ENCODE data around the gene TANK. TPM values are rescaled to one million over a fixed set of nuclear protein-coding genes. Genes with fewer than 3 reads are reported as not detected.

Gene TANK
- total RNA-seq, result 100 to 1,000 TPM; 118 to 126 TPM

- Mint-ChIP-seq H3K36me3 (ENCODE audit: low read depth) (peaks cover 62% of the 10 kb centered on the region), H3K27ac (peak within 1 kb of the TSS; percentile 98), H3K27me3 (no peaks in the 10 kb centered on the region), H3K4me1 (peaks cover 52% of the 10 kb centered on the region), H3K9me3 (no peaks in the 10 kb centered on the region), H3K4me3 (peak within 1 kb of the TSS; percentile 96)
- ChIA-PET CTCF (interaction anchor here (1.1 kb wide), 1 partner anchor 8 kb away, joined by 3 read pairs; no protein-coding TSS in a partner anchor), POLR2A (interaction anchor here (0.6 to 2.7 kb wide), 16 partner anchors 9 to 148 kb away, joined by 3 to 17 read pairs (median 5); partner anchors contain the start of gene PSMD14)
- peak; percentile 94 for DNase-seq
Observed at GRCh38 chr2:161160226-161161073, at the start of gene TANK. TANK (plus strand) TSS chr2:161160428; CDS start chr2:161179663, 19,235 bp downstream.

GRCh38 chr2:161111531-161111930 is 48.7 kb upstream of the TANK start:
- H3K4me3 Mint-ChIP-seq, result no peak overlapping the region
- peaks cover 2% of the 10 kb centered on the region for H3K27me3 Mint-ChIP-seq
- H3K4me1 Mint-ChIP-seq, result no peaks in the 10 kb centered on the region
- DNase-seq, result no peak
- ChIA-PET CTCF (interaction anchor here (0.8 to 1.2 kb wide), 2 partner anchors 8 to 25 kb away, joined by 3 to 5 read pairs; no protein-coding TSS in a partner anchor), POLR2A (interaction anchor here (2.5 kb wide), 1 partner anchor 25 kb away, joined by 6 read pairs; no protein-coding TSS in a partner anchor)
- H3K9me3 Mint-ChIP-seq, result no peaks in the 10 kb centered on the region
- no peak overlapping the region for H3K27ac Mint-ChIP-seq
- no peaks in the 10 kb centered on the region for H3K36me3 Mint-ChIP-seq (ENCODE audit: low read depth)

- Mint-ChIP-seq H3K36me3 (ENCODE audit: low read depth) (no peaks in the 10 kb centered on the region), H3K27ac (no peak overlapping the region), H3K4me1 (no peaks in the 10 kb centered on the region), H3K9me3 (no peaks in the 10 kb centered on the region), H3K27me3 (peaks cover 5% of the 10 kb centered on the region), H3K4me3 (no peak overlapping the region)
- POLR2A ChIA-PET, result interaction anchor here (2.5 kb wide), 1 partner anchor 23 kb away, joined by 6 read pairs; no protein-coding TSS in a partner anchor
- CTCF ChIA-PET, result interaction anchor here (1.4 kb wide), 1 partner anchor 8 kb away, joined by 9 read pairs; no protein-coding TSS in a partner anchor
- DNase-seq, result no peak
Observed at GRCh38 chr2:161112908-161113307, 47.3 kb upstream of the TANK start.

- POLR2A ChIA-PET, result no interaction called here
- CTCF ChIA-PET, result interaction anchor here (1.4 kb wide), 1 partner anchor 9 kb away, joined by 9 read pairs; no protein-coding TSS in a partner anchor
- H3K27me3 Mint-ChIP-seq, result peaks cover 5% of the 10 kb centered on the region
- H3K4me1 Mint-ChIP-seq, result no peaks in the 10 kb centered on the region
- no peaks in the 10 kb centered on the region for H3K36me3 Mint-ChIP-seq (ENCODE audit: low read depth)
- no peak overlapping the region for H3K4me3 Mint-ChIP-seq
- no peaks in the 10 kb centered on the region for H3K9me3 Mint-ChIP-seq
- no peak overlapping the region for H3K27ac Mint-ChIP-seq
- no peak for DNase-seq
Observed at GRCh38 chr2:161113693-161114575, 46.3 kb upstream of the TANK start.

GRCh38 chr2:161115205-161115604 is 45.0 kb upstream of the TANK start:
- Mint-ChIP-seq H3K4me1 (no peaks in the 10 kb centered on the region), H3K27me3 (peaks cover 5% of the 10 kb centered on the region), H3K27ac (no peak overlapping the region), H3K4me3 (no peak overlapping the region), H3K9me3 (no peaks in the 10 kb centered on the region), H3K36me3 (ENCODE audit: low read depth) (no peaks in the 10 kb centered on the region)
- POLR2A ChIA-PET, result interaction anchor here (1.2 kb wide), 1 partner anchor 9 kb away, joined by 3 read pairs; no protein-coding TSS in a partner anchor
- no peak for DNase-seq
- CTCF ChIA-PET, result no interaction called here

GRCh38 chr2:161115605-161116380 is 44.4 kb upstream of the TANK start:
- Mint-ChIP-seq H3K4me1 (no peaks in the 10 kb centered on the region), H3K9me3 (no peaks in the 10 kb centered on the region), H3K4me3 (no peak overlapping the region), H3K36me3 (ENCODE audit: low read depth) (no peaks in the 10 kb centered on the region), H3K27me3 (peaks cover 5% of the 10 kb centered on the region), H3K27ac (no peak overlapping the region)
- CTCF ChIA-PET, result no interaction called here
- POLR2A ChIA-PET, result interaction anchor here (1.2 kb wide), 1 partner anchor 9 kb away, joined by 3 read pairs; no protein-coding TSS in a partner anchor
- DNase-seq, result no peak

GRCh38 chr2:161116509-161116908 is 43.7 kb upstream of the TANK start:
- Mint-ChIP-seq H3K36me3 (ENCODE audit: low read depth) (no peaks in the 10 kb centered on the region), H3K4me1 (no peaks in the 10 kb centered on the region), H3K9me3 (no peaks in the 10 kb centered on the region), H3K27me3 (peaks cover 5% of the 10 kb centered on the region), H3K27ac (no peak overlapping the region), H3K4me3 (no peak overlapping the region)
- CTCF ChIA-PET, result interaction anchor here (1.0 kb wide), 1 partner anchor 53 kb away, joined by 5 read pairs; no protein-coding TSS in a partner anchor
- DNase-seq, result no peak
- POLR2A ChIA-PET, result no interaction called here

GRCh38 chr2:161117506-161117905 is 42.7 kb upstream of the TANK start:
- no peak overlapping the region for H3K4me3 Mint-ChIP-seq
- no peak for DNase-seq

GRCh38 chr2:161118722-161119121 is 41.5 kb upstream of the TANK start:
- no peak for DNase-seq
- Mint-ChIP-seq H3K27ac (no peak overlapping the region), H3K4me3 (no peak overlapping the region), H3K9me3 (no peaks in the 10 kb centered on the region), H3K4me1 (peaks cover 13% of the 10 kb centered on the region), H3K36me3 (ENCODE audit: low read depth) (no peaks in the 10 kb centered on the region), H3K27me3 (peaks cover 2% of the 10 kb centered on the region)
- CTCF ChIA-PET, result interaction anchor here (0.9 to 2.8 kb wide), 6 partner anchors 8 to 124 kb away, joined by 3 to 8 read pairs (median 4); no protein-coding TSS in a partner anchor
- POLR2A ChIA-PET, result interaction anchor here (0.8 to 1.3 kb wide), 7 partner anchors 8 to 28 kb away, joined by 3 to 5 read pairs (median 4); no protein-coding TSS in a partner anchor

More at GRCh38 chr2:161117506-161117905, 42.7 kb upstream of the TANK start:
- ChIA-PET CTCF (interaction anchor here (1.0 to 2.8 kb wide), 3 partner anchors 54 to 123 kb away, joined by 4 to 8 read pairs (median 5); no protein-coding TSS in a partner anchor), POLR2A (no interaction called here)
- Mint-ChIP-seq H3K36me3 (ENCODE audit: low read depth) (no peaks in the 10 kb centered on the region), H3K27ac (no peak overlapping the region), H3K27me3 (peaks cover 3% of the 10 kb centered on the region), H3K9me3 (no peaks in the 10 kb centered on the region), H3K4me1 (peaks cover under 1% of the 10 kb centered on the region)

GRCh38 chr2:161119483-161119882 is 40.7 kb upstream of the TANK start:
- ChIA-PET CTCF (interaction anchor here (1.0 to 2.8 kb wide), 4 partner anchors 8 to 104 kb away, joined by 3 to 8 read pairs (median 4); no protein-coding TSS in a partner anchor), POLR2A (interaction anchor here (0.8 to 1.3 kb wide), 4 partner anchors 9 to 29 kb away, joined by 3 to 4 read pairs (median 4); no protein-coding TSS in a partner anchor)
- no peaks in the 10 kb centered on the region for H3K9me3 Mint-ChIP-seq
- H3K27ac Mint-ChIP-seq, result no peak overlapping the region
- no peak for DNase-seq
- H3K36me3 Mint-ChIP-seq (ENCODE audit: low read depth), result no peaks in the 10 kb centered on the region
- H3K4me1 Mint-ChIP-seq, result peaks cover 20% of the 10 kb centered on the region
- no peak overlapping the region for H3K4me3 Mint-ChIP-seq
- peaks cover 2% of the 10 kb centered on the region for H3K27me3 Mint-ChIP-seq

- Mint-ChIP-seq H3K27ac (no peak overlapping the region), H3K27me3 (peaks cover 2% of the 10 kb centered on the region), H3K4me3 (no peak overlapping the region), H3K36me3 (ENCODE audit: low read depth) (no peaks in the 10 kb centered on the region), H3K4me1 (peaks cover 20% of the 10 kb centered on the region), H3K9me3 (no peaks in the 10 kb centered on the region)
- no peak for DNase-seq
- ChIA-PET POLR2A (no interaction called here), CTCF (no interaction called here)
Observed at GRCh38 chr2:161120775-161121174, 39.5 kb upstream of the TANK start.

GRCh38 chr2:161121622-161122021 is 38.6 kb upstream of the TANK start:
- no peaks in the 10 kb centered on the region for H3K9me3 Mint-ChIP-seq
- ChIA-PET CTCF (interaction anchor here (1.9 kb wide), 1 partner anchor 14 kb away, joined by 4 read pairs; no protein-coding TSS in a partner anchor), POLR2A (interaction anchor here (1.9 kb wide), 1 partner anchor 14 kb away, joined by 7 read pairs; no protein-coding TSS in a partner anchor)
- no peak for DNase-seq
- H3K27ac Mint-ChIP-seq, result no peak overlapping the region
- H3K4me3 Mint-ChIP-seq, result no peak overlapping the region
- peaks cover 2% of the 10 kb centered on the region for H3K27me3 Mint-ChIP-seq
- no peaks in the 10 kb centered on the region for H3K36me3 Mint-ChIP-seq (ENCODE audit: low read depth)
- H3K4me1 Mint-ChIP-seq, result peaks cover 20% of the 10 kb centered on the region

All from activated CD4-positive, alpha-beta memory T cell treated with anti-CD3 and anti-CD28 coated beads, Interleukin-2, amount 10 ng/mL, durations not matched to agents 7 days and 5 days (primary cell).